CD4-positive, CD25-positive, alpha-beta regulatory T cell (primary cell): ENCODE data around the gene ZNF266. TPM values are rescaled to one million over a fixed set of nuclear protein-coding genes. Genes with fewer than 3 reads are reported as not detected.

ENCODE experiments used
- ATAC-seq, 2 donors: fragments of 150-1000 bp; cut with Tn5 transposase; one replicate each; pipeline ENCODE4 v1.10.0; 2021; ENCODE audit warnings: low read depth in 2 of 2, moderate number of reproducible peaks in 2 of 2, moderate library complexity in 1 of 2
- DNase-seq, 3 donors: peaks; one replicate each; pipeline versions ENCODE4 v3.0.0 to v3.0.0-alpha.2; 2012 to 2022; ENCODE audit warnings: mixed read lengths in 1 of 3
- H3K27ac ChIP-seq: one replicate; pipeline ENCODE4 v1.7.0; 2013; ENCODE audit warnings: mild to moderate bottlenecking, low read length; ENCODE audit not compliant: insufficient read depth, poor library complexity, severe bottlenecking
- H3K27me3 ChIP-seq: one replicate; pipeline ENCODE4 v1.7.0; 2013; ENCODE audit warnings: low read length; ENCODE audit not compliant: control insufficient read depth, insufficient read depth
- H3K36me3 ChIP-seq: one replicate; pipeline ENCODE4 v1.7.0; 2013; ENCODE audit warnings: mild to moderate bottlenecking, low read length, moderate library complexity; ENCODE audit not compliant: control insufficient read depth, insufficient read depth
- H3K4me1 ChIP-seq: 2 replicates; pipeline ENCODE4 v1.7.0; 2013; ENCODE audit warnings: mild to moderate bottlenecking, low read length; ENCODE audit not compliant: insufficient read depth, control insufficient read depth, poor library complexity, severe bottlenecking
- H3K4me3 ChIP-seq: one replicate; pipeline ENCODE4 v1.7.0; 2013; ENCODE audit warnings: low read depth, mild to moderate bottlenecking, low read length, moderate library complexity
- H3K9me3 ChIP-seq, 2 experiments: 1 replicate in 1 of 2; 2 replicates in 1 of 2; pipeline ENCODE4 v1.7.0; 2013; ENCODE audit warnings: low read length in 2 of 2, mild to moderate bottlenecking in 1 of 2, moderate library complexity in 1 of 2; ENCODE audit not compliant: control insufficient read depth in 2 of 2
- H3K27ac Mint-ChIP-seq, 3 donors: one replicate each; pipeline ENCODE4 v1.8.0; 2020 to 2022; ENCODE audit warnings: mild to moderate bottlenecking in 3 of 3, mixed read lengths in 3 of 3, moderate library complexity in 2 of 3
- H3K27me3 Mint-ChIP-seq: one replicate; pipeline ENCODE4 v1.8.0; 2022; ENCODE audit warnings: mild to moderate bottlenecking, mixed read lengths
- H3K36me3 Mint-ChIP-seq: one replicate; pipeline ENCODE4 v1.8.0; 2020; ENCODE audit warnings: mixed read lengths
- H3K4me1 Mint-ChIP-seq, 4 donors: one replicate each; pipeline ENCODE4 v1.8.0; 2020 to 2022; ENCODE audit warnings: mixed read lengths in 4 of 4, mild to moderate bottlenecking in 1 of 4
- H3K4me3 Mint-ChIP-seq, 4 donors: one replicate each; pipeline ENCODE4 v1.8.0; 2020 to 2022; ENCODE audit warnings: mild to moderate bottlenecking in 4 of 4, mixed read lengths in 4 of 4, moderate library complexity in 3 of 4
- H3K9me3 Mint-ChIP-seq, 7 donors: one replicate each; pipeline ENCODE4 v1.8.0; 2020 to 2022; ENCODE audit warnings: mixed read lengths in 7 of 7, mild to moderate bottlenecking in 3 of 7, moderate library complexity in 2 of 7
- polyA plus RNA-seq, 4 donors: library from polyadenylated mRNA; unstranded; fragments of 300-500 nt; fragmentation: Illumina TruSeq; gene quantifications; one replicate each; pipeline ENCODE4 v1.2.3, GENCODE V29; 2021
- total RNA-seq: library from RNA; stranded (reverse); gene quantifications from one replicate; pipeline ENCODE4 v1.2.3, GENCODE V29; 2022

The ZNF266 gene
- 63.3 TPM for total RNA-seq
- 10 to 100 TPM; 19.9 to 23.3 (median 21.4) TPM for polyA plus RNA-seq

DNA sequence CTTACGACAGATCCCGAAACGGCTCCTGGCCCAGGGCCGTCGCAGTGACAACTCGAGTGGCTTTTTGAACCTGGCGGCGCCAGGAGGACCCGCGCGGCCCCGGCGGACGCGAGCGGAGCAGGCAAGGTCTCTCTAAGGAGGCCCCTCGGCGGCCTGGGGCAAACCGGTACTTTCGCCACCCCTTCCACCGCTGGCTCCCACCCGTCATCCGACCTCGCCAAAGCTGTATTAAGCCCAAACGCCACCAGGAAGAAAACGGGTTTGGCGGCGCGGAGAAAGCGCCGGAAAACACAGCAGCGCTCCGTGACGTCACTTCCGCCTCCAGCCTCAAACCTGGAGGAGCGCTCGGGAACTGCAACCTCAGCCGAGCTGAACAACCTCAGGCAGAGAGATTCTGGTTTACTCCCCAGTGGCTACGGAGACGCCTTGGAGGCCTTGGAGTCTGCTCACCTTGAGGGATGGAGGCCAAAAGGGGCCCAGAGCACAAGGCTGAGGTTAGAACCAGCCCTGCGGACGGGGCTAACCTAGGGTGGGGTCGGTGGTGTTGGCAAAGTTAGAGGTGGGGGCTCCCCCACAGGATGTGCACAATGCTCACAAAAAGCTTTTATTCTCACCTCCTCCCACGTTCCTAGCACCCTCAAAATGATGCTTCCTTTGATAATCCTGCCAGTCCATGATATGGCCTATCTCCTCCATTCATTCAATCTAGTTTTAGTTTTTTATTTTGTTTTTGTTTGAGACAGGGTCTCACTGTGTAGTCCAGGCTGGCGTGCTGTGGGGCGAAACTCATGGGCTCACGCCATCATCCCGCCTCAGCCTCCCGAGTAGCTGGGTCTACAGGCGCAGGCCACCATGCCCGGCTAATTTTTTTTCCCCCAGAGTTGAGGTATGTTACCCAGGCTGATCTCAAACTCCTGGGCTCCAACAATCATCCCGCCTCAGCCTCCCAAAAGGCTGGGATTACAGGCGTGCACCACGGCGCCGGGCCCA is at the start of gene ZNF266:
Gene ZNF266 (minus strand): TSS at position 295 of the 990 bp plus-strand sequence. CDS start 15,484 bp downstream, outside the sequence.
- DNase-seq: peak; percentile 86 to 95 (median 90)
- Mint-ChIP-seq H3K4me1 (peaks cover 30 to 60% (median 39%) of the 10 kb centered on the region in 4 donors), H3K36me3 (peaks cover 39% of the 10 kb centered on the region), H3K4me3 (peak within 1 kb of the TSS; percentile 94 to 98 (median 98)), H3K9me3 (peaks cover 1 to 7% (median 3%) of the 10 kb centered on the region in 7 donors), H3K27ac (peak within 1 kb of the TSS; percentile 98 to 99 (median 99)), H3K27me3 (no peaks in the 10 kb centered on the region)
- peaks cover 25% of the 10 kb centered on the region for H3K36me3 ChIP-seq
- H3K4me1 ChIP-seq: peaks cover 31% of the 10 kb centered on the region
- peak within 1 kb of the TSS; percentile 91 for H3K4me3 ChIP-seq
- peak within 1 kb of the TSS; percentile 92 for H3K27ac ChIP-seq
- H3K27me3 ChIP-seq: no peaks in the 10 kb centered on the region
- ATAC-seq: peak; percentile 88 to 90
- H3K9me3 ChIP-seq: peaks cover under 1 to 1% of the 10 kb centered on the region in 2 experiments

DNA sequence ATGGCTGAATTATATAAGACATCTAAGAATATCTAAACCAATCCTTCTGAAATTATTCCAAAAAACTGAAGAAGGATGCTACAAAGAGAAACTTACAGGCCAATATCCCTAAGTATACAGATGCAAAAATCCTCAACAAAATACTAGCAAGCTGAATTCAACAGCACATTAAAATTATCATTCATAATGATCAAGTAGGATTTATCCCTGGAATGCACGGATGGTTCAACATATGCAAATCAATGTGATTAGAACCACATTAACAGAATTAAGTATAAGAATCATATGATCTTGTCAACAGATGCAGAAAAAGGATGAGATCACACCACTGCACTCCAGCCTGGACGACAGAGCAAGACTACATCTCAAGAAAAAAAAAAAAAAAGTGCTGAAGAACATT is 49.8 kb upstream of the ZNF266 start:
- no peaks in the 10 kb centered on the region for H3K4me1 ChIP-seq

DNA sequence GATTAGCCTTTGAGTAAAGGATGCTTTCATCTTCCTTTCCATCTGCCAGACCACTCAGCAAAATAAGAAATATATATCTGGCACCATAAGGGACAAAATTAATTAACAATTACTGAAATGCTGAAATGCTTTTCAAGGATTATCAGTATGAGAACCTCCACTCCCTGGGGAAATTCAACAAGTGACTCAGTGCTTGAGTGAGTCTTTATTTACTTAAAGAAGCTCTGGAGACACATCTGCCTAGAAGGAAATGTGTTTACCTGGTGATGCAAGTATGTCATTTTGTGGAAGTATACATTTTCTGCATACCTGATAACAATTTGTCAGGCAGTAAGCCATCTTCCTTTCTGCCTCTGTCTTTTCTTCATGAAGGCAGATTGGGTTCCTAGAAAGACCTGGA is 39.6 kb upstream of the ZNF266 start:
- DNase-seq: no peak
- no peak for ATAC-seq
- Mint-ChIP-seq H3K36me3 (no peaks in the 10 kb centered on the region), H3K27me3 (no peaks in the 10 kb centered on the region), H3K4me1 (no peaks in the 10 kb centered on the region), H3K9me3 (peaks cover 3 to 65% (median 24%) of the 10 kb centered on the region in 7 donors), H3K27ac (no peak overlapping the region), H3K4me3 (no peak overlapping the region)
- H3K27ac ChIP-seq: no peak overlapping the region
- no peaks in the 10 kb centered on the region for H3K36me3 ChIP-seq
- peaks cover 16 to 30% of the 10 kb centered on the region in 2 experiments for H3K9me3 ChIP-seq
- no peak overlapping the region for H3K4me3 ChIP-seq
- H3K27me3 ChIP-seq: no peaks in the 10 kb centered on the region
- no peaks in the 10 kb centered on the region for H3K4me1 ChIP-seq

More for the DNA sequence above, 49.8 kb upstream of the ZNF266 start:
- Histone ChIP-seq H3K9me3 (peaks cover 30 to 46% of the 10 kb centered on the region in 2 experiments), H3K27ac (no peak overlapping the region), H3K27me3 (no peaks in the 10 kb centered on the region), H3K4me3 (no peak overlapping the region), H3K36me3 (no peaks in the 10 kb centered on the region)
- H3K4me1 Mint-ChIP-seq: no peaks in the 10 kb centered on the region
- H3K9me3 Mint-ChIP-seq: peaks cover 0 to 63% (median 17%) of the 10 kb centered on the region in 7 donors
- DNase-seq: no peak
- no peaks in the 10 kb centered on the region for H3K36me3 Mint-ChIP-seq
- ATAC-seq: no peak
- H3K4me3 Mint-ChIP-seq: no peak overlapping the region
- H3K27ac Mint-ChIP-seq: no peak overlapping the region
- no peaks in the 10 kb centered on the region for H3K27me3 Mint-ChIP-seq

DNA sequence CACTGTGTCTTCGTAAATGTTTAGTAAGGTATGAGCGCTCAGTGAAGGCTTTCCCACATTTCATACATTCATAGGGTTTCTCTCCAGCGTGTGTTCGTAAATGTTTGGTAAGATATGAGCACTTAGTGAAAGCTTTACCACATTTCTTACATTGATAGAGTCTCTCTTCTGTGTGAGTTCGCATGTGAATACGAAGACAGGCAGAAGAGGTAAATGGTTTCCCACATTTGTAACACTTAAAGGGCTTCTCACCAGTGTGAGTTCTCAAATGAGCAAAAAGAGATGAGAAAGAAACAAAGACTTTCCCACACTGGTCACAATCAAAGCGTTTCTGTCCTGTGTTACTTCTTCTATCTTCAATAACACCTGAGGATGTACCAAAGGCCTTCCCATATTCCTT is 31.8 kb upstream of the ZNF266 start:
- ATAC-seq (no peak), DNase-seq (no peak)
- Mint-ChIP-seq H3K4me3 (no peak overlapping the region), H3K9me3 (peaks cover 0 to 73% (median 16%) of the 10 kb centered on the region in 7 donors), H3K4me1 (no peaks in the 10 kb centered on the region), H3K36me3 (no peaks in the 10 kb centered on the region), H3K27ac (no peak overlapping the region), H3K27me3 (no peaks in the 10 kb centered on the region)
- peaks cover 46 to 78% of the 10 kb centered on the region in 2 experiments for H3K9me3 ChIP-seq
- H3K4me3 ChIP-seq: no peak overlapping the region
- H3K27ac ChIP-seq: no peak overlapping the region
- no peaks in the 10 kb centered on the region for H3K27me3 ChIP-seq
- H3K4me1 ChIP-seq: no peaks in the 10 kb centered on the region
- no peaks in the 10 kb centered on the region for H3K36me3 ChIP-seq

DNA sequence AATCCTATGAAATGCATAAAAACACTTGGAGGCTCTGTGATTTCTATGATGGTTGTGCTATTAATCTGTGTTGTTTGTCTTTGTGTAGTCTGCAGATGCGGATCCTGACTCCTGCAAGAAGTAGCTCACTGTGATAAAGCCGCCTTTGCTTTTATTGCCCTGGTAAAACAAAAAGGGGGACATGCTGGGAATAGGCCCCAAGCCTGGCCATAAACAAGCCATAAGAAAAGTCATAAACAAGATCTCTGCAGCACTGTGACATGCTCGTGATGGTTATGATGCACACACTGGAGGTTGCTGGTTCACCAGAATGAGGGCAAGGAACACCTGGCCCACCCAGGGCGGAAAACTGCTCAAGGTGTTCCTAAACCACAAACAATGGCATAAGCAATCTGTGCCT is 26.6 kb upstream of the ZNF266 start:
- Mint-ChIP-seq H3K4me3 (no peak overlapping the region), H3K27me3 (no peaks in the 10 kb centered on the region), H3K36me3 (peaks cover 3% of the 10 kb centered on the region), H3K9me3 (peaks cover 3 to 73% (median 21%) of the 10 kb centered on the region in 7 donors), H3K4me1 (no peaks in the 10 kb centered on the region), H3K27ac (no peak overlapping the region)
- Histone ChIP-seq H3K36me3 (no peaks in the 10 kb centered on the region), H3K4me1 (no peaks in the 10 kb centered on the region), H3K27me3 (no peaks in the 10 kb centered on the region), H3K27ac (no peak overlapping the region), H3K9me3 (peaks cover 39 to 88% of the 10 kb centered on the region in 2 experiments), H3K4me3 (no peak overlapping the region)
- ATAC-seq (no peak), DNase-seq (no peak)

DNA sequence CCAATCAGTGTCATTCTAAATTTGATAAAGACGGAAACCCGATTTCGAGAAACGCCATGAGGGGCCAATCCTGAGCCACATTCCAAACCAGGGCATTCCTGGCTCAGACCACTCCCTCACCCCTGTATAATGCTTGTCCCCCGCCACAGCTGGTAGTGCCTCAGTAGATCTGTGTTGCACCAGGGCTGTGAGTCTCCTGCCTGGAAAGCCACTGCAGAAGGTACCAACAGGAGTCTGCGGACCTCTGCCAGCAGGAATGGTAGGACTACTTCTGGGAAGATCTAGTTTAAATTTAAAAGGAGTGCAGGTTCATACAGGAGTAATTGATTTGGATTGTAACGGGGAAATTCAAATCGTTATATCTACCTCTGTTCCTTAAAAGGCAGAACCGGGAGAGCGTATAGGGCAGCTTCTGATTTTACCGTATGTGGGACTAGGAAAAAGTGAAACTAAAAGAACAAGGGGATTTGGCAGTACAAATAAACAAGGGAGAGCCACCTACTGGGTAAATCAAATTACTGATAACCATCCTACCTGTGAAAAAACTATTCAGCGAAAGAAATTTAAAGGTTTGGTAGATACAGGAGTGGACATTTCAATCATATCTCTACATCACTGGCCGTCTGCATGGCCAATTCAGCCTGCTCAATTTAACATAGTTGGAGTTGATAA is 20.8 kb upstream of the ZNF266 start:
- H3K27ac ChIP-seq: no peak overlapping the region
- H3K36me3 ChIP-seq: no peaks in the 10 kb centered on the region
- no peak overlapping the region for H3K27ac Mint-ChIP-seq
- H3K4me3 ChIP-seq: no peak overlapping the region
- H3K4me1 ChIP-seq: no peaks in the 10 kb centered on the region
- peaks cover 3% of the 10 kb centered on the region for H3K36me3 Mint-ChIP-seq
- DNase-seq (no peak), ATAC-seq (no peak)
- H3K4me1 Mint-ChIP-seq: peaks cover 0 to 7% (median 0%) of the 10 kb centered on the region in 4 donors
- peaks cover 2 to 80% (median 17%) of the 10 kb centered on the region in 7 donors for H3K9me3 Mint-ChIP-seq
- no peaks in the 10 kb centered on the region for H3K27me3 ChIP-seq
- peak overlapping the region in 1 of 4 donors; percentile 26 for H3K4me3 Mint-ChIP-seq
- H3K9me3 ChIP-seq: peaks cover 25 to 69% of the 10 kb centered on the region in 2 experiments
- no peaks in the 10 kb centered on the region for H3K27me3 Mint-ChIP-seq

DNA sequence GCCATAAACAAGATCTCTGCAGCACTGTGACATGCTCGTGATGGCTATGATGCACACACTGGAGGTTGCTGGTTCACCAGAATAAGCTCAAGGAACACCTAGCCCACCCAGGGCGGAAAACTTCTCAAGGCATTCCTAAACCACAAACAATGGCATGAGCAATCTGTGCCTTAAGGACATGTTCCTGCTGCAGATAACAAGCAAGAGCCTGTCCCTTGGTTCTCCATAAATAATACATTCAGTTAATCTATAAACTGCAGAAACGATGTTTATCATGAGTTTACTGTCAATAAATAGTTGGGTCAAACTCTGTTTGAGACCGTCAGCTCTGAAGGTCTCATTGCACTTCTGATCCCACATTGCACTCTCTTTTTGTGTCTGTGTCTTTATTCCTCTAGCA is 18.6 kb upstream of the ZNF266 start:
- Mint-ChIP-seq H3K36me3 (no peaks in the 10 kb centered on the region), H3K27me3 (no peaks in the 10 kb centered on the region), H3K9me3 (peaks cover 3 to 75% (median 21%) of the 10 kb centered on the region in 7 donors), H3K4me1 (peaks cover 0 to 7% (median 0%) of the 10 kb centered on the region in 4 donors), H3K4me3 (no peak overlapping the region), H3K27ac (no peak overlapping the region)
- Histone ChIP-seq H3K27me3 (no peaks in the 10 kb centered on the region), H3K36me3 (no peaks in the 10 kb centered on the region), H3K4me1 (no peaks in the 10 kb centered on the region), H3K4me3 (no peak overlapping the region), H3K9me3 (peaks cover 19 to 67% of the 10 kb centered on the region in 2 experiments), H3K27ac (no peak overlapping the region)
- no peak for DNase-seq
- ATAC-seq: no peak
